ENCODE data around the gene KRT80. TPM values are rescaled to one million over a fixed set of nuclear protein-coding genes. Genes with fewer than 3 reads are reported as not detected.

The KRT80 gene
- total and polyA plus RNA-seq, 2 experiments from 2014 or later: not detected

DNA sequence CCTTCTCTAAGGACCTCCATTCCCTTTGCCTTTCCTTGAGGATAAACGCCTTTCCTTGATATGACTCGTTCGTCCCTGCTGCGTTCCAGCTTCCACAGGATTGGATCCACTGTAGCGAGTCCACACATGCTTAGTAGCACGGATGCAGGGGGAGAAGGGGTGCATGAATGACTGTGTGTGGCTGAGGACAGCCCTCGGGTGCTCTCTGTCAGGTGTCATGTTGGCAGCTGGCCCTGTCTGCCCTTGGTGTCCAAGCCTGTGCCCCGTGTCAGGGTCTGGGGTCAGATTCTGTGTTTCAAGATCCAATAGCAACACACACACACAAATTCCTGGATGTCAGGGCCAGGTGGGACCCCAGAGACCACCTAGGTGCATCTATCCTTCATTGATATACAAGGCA is 17.5 kb upstream of the KRT80 start:
- H3F3A ChIP-seq (replicated peaks; ENCODE audit: low read depth): no peaks in the 10 kb centered on the region
- DNase-seq (ENCODE audit: low spot score): no peak
- no peak overlapping the region for H2AFZ ChIP-seq
- no peaks in the 10 kb centered on the region for H4K20me1 ChIP-seq (replicated peaks; ENCODE audit: insufficient read depth)
- no peak for ATAC-seq
- H3K36me3 Mint-ChIP-seq (ENCODE audit: low read depth): no peaks in the 10 kb centered on the region
- no peak overlapping the region for H3K27ac Mint-ChIP-seq
- no peaks in the 10 kb centered on the region for H3K36me3 ChIP-seq (ENCODE audit: insufficient read depth)
- no peak overlapping the region for H3K4me3 ChIP-seq
- no peak overlapping the region for H3K4me3 Mint-ChIP-seq
- no peak overlapping the region for H3K27ac ChIP-seq (ENCODE audit: low read depth)
- no peaks in the 10 kb centered on the region for H3K4me1 ChIP-seq (ENCODE audit: insufficient read depth)
- H3K27me3 ChIP-seq (ENCODE audit: insufficient read depth): no peaks in the 10 kb centered on the region
- peaks cover 8% of the 10 kb centered on the region for H3K27me3 Mint-ChIP-seq (ENCODE audit: insufficient read depth, low read depth, poor library complexity)
- H3K9me3 Mint-ChIP-seq: no peaks in the 10 kb centered on the region; the same call in 2 of the 3 replicates
- TF ChIP-seq, protein P1, sequence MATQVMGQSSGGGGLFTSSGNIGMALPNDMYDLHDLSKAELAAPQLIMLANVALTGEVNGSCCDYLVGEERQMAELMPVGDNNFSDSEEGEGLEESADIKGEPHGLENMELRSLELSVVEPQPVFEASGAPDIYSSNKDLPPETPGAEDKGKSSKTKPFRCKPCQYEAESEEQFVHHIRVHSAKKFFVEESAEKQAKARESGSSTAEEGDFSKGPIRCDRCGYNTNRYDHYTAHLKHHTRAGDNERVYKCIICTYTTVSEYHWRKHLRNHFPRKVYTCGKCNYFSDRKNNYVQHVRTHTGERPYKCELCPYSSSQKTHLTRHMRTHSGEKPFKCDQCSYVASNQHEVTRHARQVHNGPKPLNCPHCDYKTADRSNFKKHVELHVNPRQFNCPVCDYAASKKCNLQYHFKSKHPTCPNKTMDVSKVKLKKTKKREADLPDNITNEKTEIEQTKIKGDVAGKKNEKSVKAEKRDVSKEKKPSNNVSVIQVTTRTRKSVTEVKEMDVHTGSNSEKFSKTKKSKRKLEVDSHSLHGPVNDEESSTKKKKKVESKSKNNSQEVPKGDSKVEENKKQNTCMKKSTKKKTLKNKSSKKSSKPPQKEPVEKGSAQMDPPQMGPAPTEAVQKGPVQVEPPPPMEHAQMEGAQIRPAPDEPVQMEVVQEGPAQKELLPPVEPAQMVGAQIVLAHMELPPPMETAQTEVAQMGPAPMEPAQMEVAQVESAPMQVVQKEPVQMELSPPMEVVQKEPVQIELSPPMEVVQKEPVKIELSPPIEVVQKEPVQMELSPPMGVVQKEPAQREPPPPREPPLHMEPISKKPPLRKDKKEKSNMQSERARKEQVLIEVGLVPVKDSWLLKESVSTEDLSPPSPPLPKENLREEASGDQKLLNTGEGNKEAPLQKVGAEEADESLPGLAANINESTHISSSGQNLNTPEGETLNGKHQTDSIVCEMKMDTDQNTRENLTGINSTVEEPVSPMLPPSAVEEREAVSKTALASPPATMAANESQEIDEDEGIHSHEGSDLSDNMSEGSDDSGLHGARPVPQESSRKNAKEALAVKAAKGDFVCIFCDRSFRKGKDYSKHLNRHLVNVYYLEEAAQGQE (IDR thresholded peaks at IDR 0.05; ENCODE audit: unreplicated experiment): no peak
- no peak for TF ChIP-seq POLR2AphosphoS5 (IDR thresholded peaks at IDR 0.05; ENCODE audit: low read depth)
- TF ChIP-seq, protein P2, sequence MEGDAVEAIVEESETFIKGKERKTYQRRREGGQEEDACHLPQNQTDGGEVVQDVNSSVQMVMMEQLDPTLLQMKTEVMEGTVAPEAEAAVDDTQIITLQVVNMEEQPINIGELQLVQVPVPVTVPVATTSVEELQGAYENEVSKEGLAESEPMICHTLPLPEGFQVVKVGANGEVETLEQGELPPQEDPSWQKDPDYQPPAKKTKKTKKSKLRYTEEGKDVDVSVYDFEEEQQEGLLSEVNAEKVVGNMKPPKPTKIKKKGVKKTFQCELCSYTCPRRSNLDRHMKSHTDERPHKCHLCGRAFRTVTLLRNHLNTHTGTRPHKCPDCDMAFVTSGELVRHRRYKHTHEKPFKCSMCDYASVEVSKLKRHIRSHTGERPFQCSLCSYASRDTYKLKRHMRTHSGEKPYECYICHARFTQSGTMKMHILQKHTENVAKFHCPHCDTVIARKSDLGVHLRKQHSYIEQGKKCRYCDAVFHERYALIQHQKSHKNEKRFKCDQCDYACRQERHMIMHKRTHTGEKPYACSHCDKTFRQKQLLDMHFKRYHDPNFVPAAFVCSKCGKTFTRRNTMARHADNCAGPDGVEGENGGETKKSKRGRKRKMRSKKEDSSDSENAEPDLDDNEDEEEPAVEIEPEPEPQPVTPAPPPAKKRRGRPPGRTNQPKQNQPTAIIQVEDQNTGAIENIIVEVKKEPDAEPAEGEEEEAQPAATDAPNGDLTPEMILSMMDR (conservative IDR thresholded peaks at IDR 0.05; ENCODE audit: low read depth in 2 of 2): no peak
- TF ChIP-seq, protein P3, sequence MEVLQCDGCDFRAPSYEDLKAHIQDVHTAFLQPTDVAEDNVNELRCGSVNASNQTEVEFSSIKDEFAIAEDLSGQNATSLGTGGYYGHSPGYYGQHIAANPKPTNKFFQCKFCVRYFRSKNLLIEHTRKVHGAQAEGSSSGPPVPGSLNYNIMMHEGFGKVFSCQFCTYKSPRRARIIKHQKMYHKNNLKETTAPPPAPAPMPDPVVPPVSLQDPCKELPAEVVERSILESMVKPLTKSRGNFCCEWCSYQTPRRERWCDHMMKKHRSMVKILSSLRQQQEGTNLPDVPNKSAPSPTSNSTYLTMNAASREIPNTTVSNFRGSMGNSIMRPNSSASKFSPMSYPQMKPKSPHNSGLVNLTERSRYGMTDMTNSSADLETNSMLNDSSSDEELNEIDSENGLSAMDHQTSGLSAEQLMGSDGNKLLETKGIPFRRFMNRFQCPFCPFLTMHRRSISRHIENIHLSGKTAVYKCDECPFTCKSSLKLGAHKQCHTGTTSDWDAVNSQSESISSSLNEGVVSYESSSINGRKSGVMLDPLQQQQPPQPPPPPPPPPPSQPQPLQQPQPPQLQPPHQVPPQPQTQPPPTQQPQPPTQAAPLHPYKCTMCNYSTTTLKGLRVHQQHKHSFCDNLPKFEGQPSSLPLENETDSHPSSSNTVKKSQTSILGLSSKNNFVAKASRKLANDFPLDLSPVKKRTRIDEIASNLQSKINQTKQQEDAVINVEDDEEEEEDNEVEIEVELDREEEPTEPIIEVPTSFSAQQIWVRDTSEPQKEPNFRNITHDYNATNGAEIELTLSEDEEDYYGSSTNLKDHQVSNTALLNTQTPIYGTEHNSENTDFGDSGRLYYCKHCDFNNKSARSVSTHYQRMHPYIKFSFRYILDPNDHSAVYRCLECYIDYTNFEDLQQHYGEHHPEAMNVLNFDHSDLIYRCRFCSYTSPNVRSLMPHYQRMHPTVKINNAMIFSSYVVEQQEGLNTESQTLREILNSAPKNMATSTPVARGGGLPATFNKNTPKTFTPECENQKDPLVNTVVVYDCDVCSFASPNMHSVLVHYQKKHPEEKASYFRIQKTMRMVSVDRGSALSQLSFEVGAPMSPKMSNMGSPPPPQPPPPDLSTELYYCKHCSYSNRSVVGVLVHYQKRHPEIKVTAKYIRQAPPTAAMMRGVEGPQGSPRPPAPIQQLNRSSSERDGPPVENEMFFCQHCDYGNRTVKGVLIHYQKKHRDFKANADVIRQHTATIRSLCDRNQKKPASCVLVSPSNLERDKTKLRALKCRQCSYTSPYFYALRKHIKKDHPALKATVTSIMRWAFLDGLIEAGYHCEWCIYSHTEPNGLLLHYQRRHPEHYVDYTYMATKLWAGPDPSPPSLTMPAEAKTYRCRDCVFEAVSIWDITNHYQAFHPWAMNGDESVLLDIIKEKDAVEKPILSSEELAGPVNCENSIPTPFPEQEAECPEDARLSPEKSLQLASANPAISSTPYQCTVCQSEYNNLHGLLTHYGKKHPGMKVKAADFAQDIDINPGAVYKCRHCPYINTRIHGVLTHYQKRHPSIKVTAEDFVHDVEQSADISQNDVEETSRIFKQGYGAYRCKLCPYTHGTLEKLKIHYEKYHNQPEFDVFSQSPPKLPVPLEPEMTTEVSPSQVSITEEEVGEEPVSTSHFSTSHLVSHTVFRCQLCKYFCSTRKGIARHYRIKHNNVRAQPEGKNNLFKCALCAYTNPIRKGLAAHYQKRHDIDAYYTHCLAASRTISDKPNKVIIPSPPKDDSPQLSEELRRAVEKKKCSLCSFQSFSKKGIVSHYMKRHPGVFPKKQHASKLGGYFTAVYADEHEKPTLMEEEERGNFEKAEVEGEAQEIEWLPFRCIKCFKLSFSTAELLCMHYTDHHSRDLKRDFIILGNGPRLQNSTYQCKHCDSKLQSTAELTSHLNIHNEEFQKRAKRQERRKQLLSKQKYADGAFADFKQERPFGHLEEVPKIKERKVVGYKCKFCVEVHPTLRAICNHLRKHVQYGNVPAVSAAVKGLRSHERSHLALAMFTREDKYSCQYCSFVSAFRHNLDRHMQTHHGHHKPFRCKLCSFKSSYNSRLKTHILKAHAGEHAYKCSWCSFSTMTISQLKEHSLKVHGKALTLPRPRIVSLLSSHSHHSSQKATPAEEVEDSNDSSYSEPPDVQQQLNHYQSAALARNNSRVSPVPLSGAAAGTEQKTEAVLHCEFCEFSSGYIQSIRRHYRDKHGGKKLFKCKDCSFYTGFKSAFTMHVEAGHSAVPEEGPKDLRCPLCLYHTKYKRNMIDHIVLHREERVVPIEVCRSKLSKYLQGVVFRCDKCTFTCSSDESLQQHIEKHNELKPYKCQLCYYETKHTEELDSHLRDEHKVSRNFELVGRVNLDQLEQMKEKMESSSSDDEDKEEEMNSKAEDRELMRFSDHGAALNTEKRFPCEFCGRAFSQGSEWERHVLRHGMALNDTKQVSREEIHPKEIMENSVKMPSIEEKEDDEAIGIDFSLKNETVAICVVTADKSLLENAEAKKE (CRISPR knock-in tag; IDR thresholded peaks at IDR 0.05): no peak
- H3K4me2 ChIP-seq: no peak overlapping the region
- H3K79me2 ChIP-seq (replicated peaks; ENCODE audit: insufficient read depth): no peaks in the 10 kb centered on the region
- H3K4me1 Mint-ChIP-seq: peaks cover 2% of the 10 kb centered on the region; the same call in 2 of the 3 replicates
- H3K9me2 ChIP-seq (ENCODE audit: insufficient read depth): no peaks in the 10 kb centered on the region

Data from GM23338 (cell line).